Activated naive CD8-positive, alpha-beta T cell treated with anti-CD3 and anti-CD28 coated beads, Interleukin-2, amount 10 ng/mL, durations not matched to agents 7 days and 5 days (primary cell): Measurements from ENCODE around the gene CHRNB1. TPM values are rescaled to one million over a fixed set of nuclear protein-coding genes. Genes with fewer than 3 reads are reported as not detected.

Experiments used
- ATAC-seq: fragments of 150-1000 bp; cut with Tn5 transposase; one replicate; pipeline ENCODE4 v1.10.0; 2021; ENCODE audit warnings: low read depth, moderate library complexity
- POLR2A ChIA-PET: fragments of 350-600 bp; sonication (Branson Sonifier 250); formaldehyde crosslinking; loops from one replicate; lab custom pipeline; 2021; ENCODE audit warnings: antibody characterized with exemption; lab: Charles Lee
- DNase-seq: peaks from one replicate; pipeline ENCODE4 v3.0.0; 2021
- H3K27ac Mint-ChIP-seq: one replicate; pipeline ENCODE4 v1.8.0; 2022; ENCODE audit warnings: mild to moderate bottlenecking, mixed read lengths
- H3K27me3 Mint-ChIP-seq: one replicate; pipeline ENCODE4 v1.8.0; 2022; ENCODE audit warnings: mild to moderate bottlenecking, moderate library complexity, mixed read lengths
- H3K36me3 Mint-ChIP-seq: one replicate; pipeline ENCODE4 v1.8.0; 2021; ENCODE audit warnings: mild to moderate bottlenecking, mixed read lengths
- H3K4me1 Mint-ChIP-seq: one replicate; pipeline ENCODE4 v1.8.0; 2021; ENCODE audit warnings: mixed read lengths
- H3K4me3 Mint-ChIP-seq: one replicate; pipeline ENCODE4 v1.8.0; 2022; ENCODE audit warnings: mild to moderate bottlenecking, moderate library complexity, mixed read lengths
- H3K9me3 Mint-ChIP-seq: one replicate; pipeline ENCODE4 v1.8.0; 2021; ENCODE audit warnings: mixed read lengths
- total RNA-seq, 2 experiments: library from RNA; stranded (reverse); gene quantifications; one replicate each; pipeline ENCODE4 v1.2.3, GENCODE V29; 2021

The CHRNB1 gene
- total RNA-seq, 2 experiments from 2014 or later = 15.2 to 15.7 TPM

GRCh38 chr17:7443499-7444485, 1.1 kb upstream of the CHRNB1 start:
- H3K4me3 Mint-ChIP-seq = no peak overlapping the region
- ATAC-seq = no peak
- no peak overlapping the region for H3K27ac Mint-ChIP-seq
- peaks cover 29% of the 10 kb centered on the region for H3K36me3 Mint-ChIP-seq
- peaks cover 2% of the 10 kb centered on the region for H3K9me3 Mint-ChIP-seq
- POLR2A ChIA-PET = interaction anchor here (0.6 to 7.9 kb wide), 7 partner anchors 9 to 882 kb away, joined by 3 to 60 read pairs (median 5); partner anchors contain the start of genes POLR2A, TMEM102 and TMEM256
- peaks cover 31% of the 10 kb centered on the region for H3K4me1 Mint-ChIP-seq
- peaks cover 24% of the 10 kb centered on the region for H3K27me3 Mint-ChIP-seq
- no peak for DNase-seq

GRCh38 chr17:7445619-7445968, 733 bp downstream of the CHRNB1 start:
- Mint-ChIP-seq H3K36me3 (peaks cover 35% of the 10 kb centered on the region), H3K4me1 (peaks cover 24% of the 10 kb centered on the region), H3K4me3 (peak overlapping the region; percentile 80), H3K27me3 (peaks cover 24% of the 10 kb centered on the region), H3K9me3 (peaks cover 2% of the 10 kb centered on the region), H3K27ac (peak overlapping the region; percentile 10)
- POLR2A ChIA-PET = interaction anchor here (0.5 to 7.9 kb wide), 7 partner anchors 9 to 109 kb away, joined by 4 to 60 read pairs (median 13); partner anchors contain the start of genes ACAP1, POLR2A, TMEM102 and ZBTB4
- peak; percentile 94 for ATAC-seq
- peak; percentile 56 for DNase-seq

- DNase-seq (no peak), ATAC-seq (no peak)
- H3K9me3 Mint-ChIP-seq = peaks cover 2% of the 10 kb centered on the region
- no peak overlapping the region for H3K4me3 Mint-ChIP-seq
- H3K36me3 Mint-ChIP-seq = peaks cover 27% of the 10 kb centered on the region
- H3K4me1 Mint-ChIP-seq = peaks cover 26% of the 10 kb centered on the region
- peaks cover 19% of the 10 kb centered on the region for H3K27me3 Mint-ChIP-seq
- H3K27ac Mint-ChIP-seq = no peak overlapping the region
- POLR2A ChIA-PET = no interaction called here
These were observed 3.6 kb downstream of the CHRNB1 start for GRCh38 chr17:7448461-7448860.

GRCh38 chr17:7459961-7460545, 15.2 kb downstream of the CHRNB1 start:
- Mint-ChIP-seq H3K4me1 (peaks cover 16% of the 10 kb centered on the region), H3K36me3 (peaks cover 25% of the 10 kb centered on the region), H3K4me3 (no peak overlapping the region), H3K27ac (no peak overlapping the region), H3K27me3 (no peaks in the 10 kb centered on the region), H3K9me3 (no peaks in the 10 kb centered on the region)
- ATAC-seq (no peak), DNase-seq (no peak)
- POLR2A ChIA-PET = interaction anchor here (0.7 to 1.1 kb wide), 3 partner anchors 17 to 25 kb away, joined by 3 read pairs; no protein-coding TSS in a partner anchor

GRCh38 chr17:7460850-7461660, 16.2 kb downstream of the CHRNB1 start:
- Mint-ChIP-seq H3K4me3 (no peak overlapping the region), H3K4me1 (peaks cover 15% of the 10 kb centered on the region), H3K27ac (no peak overlapping the region), H3K36me3 (peaks cover 26% of the 10 kb centered on the region), H3K27me3 (no peaks in the 10 kb centered on the region), H3K9me3 (no peaks in the 10 kb centered on the region)
- POLR2A ChIA-PET = interaction anchor here (0.7 to 2.8 kb wide), 4 partner anchors 12 to 28 kb away, joined by 3 to 15 read pairs (median 5); partner anchors contain the start of gene POLR2A
- ATAC-seq (no peak), DNase-seq (no peak)

GRCh38 chr17:7462474-7463371, 17.9 kb downstream of the CHRNB1 start:
- no peaks in the 10 kb centered on the region for H3K27me3 Mint-ChIP-seq
- POLR2A ChIA-PET = interaction anchor here (1.0 to 2.8 kb wide), 4 partner anchors 13 to 24 kb away, joined by 3 to 15 read pairs (median 5); partner anchors contain the start of gene POLR2A
- H3K4me3 Mint-ChIP-seq = no peak overlapping the region
- peaks cover 26% of the 10 kb centered on the region for H3K36me3 Mint-ChIP-seq
- no peaks in the 10 kb centered on the region for H3K9me3 Mint-ChIP-seq
- no peak for ATAC-seq
- H3K4me1 Mint-ChIP-seq = peaks cover 11% of the 10 kb centered on the region
- no peak overlapping the region for H3K27ac Mint-ChIP-seq
- no peak for DNase-seq

GRCh38 chr17:7463372-7463846, 18.5 kb downstream of the CHRNB1 start:
- Mint-ChIP-seq H3K4me1 (peaks cover 11% of the 10 kb centered on the region), H3K9me3 (no peaks in the 10 kb centered on the region), H3K27me3 (no peaks in the 10 kb centered on the region), H3K36me3 (peaks cover 26% of the 10 kb centered on the region), H3K27ac (no peak overlapping the region), H3K4me3 (no peak overlapping the region)
- POLR2A ChIA-PET = interaction anchor here (0.5 to 2.8 kb wide), 4 partner anchors 12 to 64 kb away, joined by 3 to 15 read pairs (median 4); partner anchors contain the start of gene POLR2A
- DNase-seq = no peak
- peak; percentile 10 for ATAC-seq

GRCh38 chr17:7464081-7464480, 19.2 kb downstream of the CHRNB1 start:
- H3K36me3 Mint-ChIP-seq = peaks cover 24% of the 10 kb centered on the region
- ATAC-seq = no peak

GRCh38 chr17:7465597-7466275, 20.9 kb downstream of the CHRNB1 start:
- H3K36me3 Mint-ChIP-seq = peaks cover 17% of the 10 kb centered on the region
- DNase-seq (no peak), ATAC-seq (no peak)
- no peaks in the 10 kb centered on the region for H3K9me3 Mint-ChIP-seq
- H3K4me1 Mint-ChIP-seq = peaks cover 4% of the 10 kb centered on the region
- H3K27ac Mint-ChIP-seq = no peak overlapping the region
- POLR2A ChIA-PET = interaction anchor here (0.7 to 3.6 kb wide), 2 partner anchors 11 to 373 kb away, joined by 3 to 18 read pairs; no protein-coding TSS in a partner anchor
- no peaks in the 10 kb centered on the region for H3K27me3 Mint-ChIP-seq
- no peak overlapping the region for H3K4me3 Mint-ChIP-seq

More at GRCh38 chr17:7464081-7464480, 19.2 kb downstream of the CHRNB1 start:
- Mint-ChIP-seq H3K27ac (no peak overlapping the region), H3K4me3 (no peak overlapping the region), H3K9me3 (no peaks in the 10 kb centered on the region), H3K27me3 (no peaks in the 10 kb centered on the region), H3K4me1 (peaks cover 7% of the 10 kb centered on the region)
- POLR2A ChIA-PET = interaction anchor here (0.5 to 1.9 kb wide), 2 partner anchors 12 to 64 kb away, joined by 3 to 6 read pairs; no protein-coding TSS in a partner anchor
- DNase-seq = no peak

- no peak for ATAC-seq
- no peak overlapping the region for H3K4me3 Mint-ChIP-seq
- POLR2A ChIA-PET = interaction anchor here (3.6 kb wide), 1 partner anchor 10 kb away, joined by 18 read pairs; no protein-coding TSS in a partner anchor
- H3K27ac Mint-ChIP-seq = no peak overlapping the region
- no peaks in the 10 kb centered on the region for H3K9me3 Mint-ChIP-seq
- peaks cover 5% of the 10 kb centered on the region for H3K4me1 Mint-ChIP-seq
- H3K27me3 Mint-ChIP-seq = no peaks in the 10 kb centered on the region
- H3K36me3 Mint-ChIP-seq = peaks cover 14% of the 10 kb centered on the region
- no peak for DNase-seq
These were observed 21.4 kb downstream of the CHRNB1 start for GRCh38 chr17:7466318-7466638.

GRCh38 chr17:7466639-7467341, 21.9 kb downstream of the CHRNB1 start:
- Mint-ChIP-seq H3K4me3 (no peak overlapping the region), H3K36me3 (peaks cover 12% of the 10 kb centered on the region), H3K4me1 (peaks cover 10% of the 10 kb centered on the region), H3K9me3 (no peaks in the 10 kb centered on the region), H3K27me3 (no peaks in the 10 kb centered on the region), H3K27ac (peak overlapping the region; percentile 48)
- DNase-seq = no peak
- ATAC-seq = no peak
- POLR2A ChIA-PET = interaction anchor here (3.6 kb wide), 1 partner anchor 10 kb away, joined by 18 read pairs; no protein-coding TSS in a partner anchor
